GM23338 (cell line): ENCODE results near the gene CHD9NB. TPM values are rescaled to one million over a fixed set of nuclear protein-coding genes. Genes with fewer than 3 reads are reported as not detected.

Experiments
- ATAC-seq: fragments of 200-7000 bp; cut with Tn5 transposase; 3 replicates; pipeline ENCODE4 v1.9.1; 2020
- DNase-seq: peaks from one replicate; pipeline ENCODE4 v3.0.0-alpha.2; 2015; ENCODE audit warnings: low spot score
- H2AFZ ChIP-seq: fragments of 200-600 bp; sonication (generic); 2 replicates; pipeline ENCODE4 v1.8.0; 2016; ENCODE audit warnings: antibody characterized with exemption, mild to moderate bottlenecking, moderate library complexity
- H3F3A ChIP-seq: fragments of 200-600 bp; sonication (generic); replicated peaks from 2 replicates; pipeline ENCODE4 v1.8.0; 2017; ENCODE audit warnings: antibody characterized with exemption, mixed run types, low read depth
- H3K27ac ChIP-seq: fragments of 200-600 bp; sonication (generic); 2 replicates; pipeline ENCODE4 v1.6.1; 2016; ENCODE audit warnings: low read depth
- H3K27me3 ChIP-seq: fragments of 200-600 bp; sonication (generic); 2 replicates; pipeline ENCODE4 v1.8.0; 2016; ENCODE audit warnings: mild to moderate bottlenecking, mixed run types, moderate library complexity; ENCODE audit not compliant: insufficient read depth
- H3K36me3 ChIP-seq: fragments of 200-600 bp; sonication (generic); 2 replicates; pipeline ENCODE4 v1.8.0; 2016; ENCODE audit warnings: mild to moderate bottlenecking; ENCODE audit not compliant: insufficient read depth
- H3K4me1 ChIP-seq: fragments of 200-600 bp; sonication (generic); 2 replicates; pipeline ENCODE4 v1.8.0; 2016; ENCODE audit warnings: mild to moderate bottlenecking, moderate library complexity; ENCODE audit not compliant: insufficient read depth
- H3K4me2 ChIP-seq: fragments of 200-600 bp; sonication (generic); 2 replicates; pipeline ENCODE4 v1.7.1; 2017; ENCODE audit warnings: mixed run types
- H3K4me3 ChIP-seq: fragments of 200-600 bp; sonication (generic); 2 replicates; pipeline ENCODE4 v1.6.1; 2016; ENCODE audit warnings: mixed run types
- H3K79me2 ChIP-seq: fragments of 200-600 bp; sonication (generic); replicated peaks from 2 replicates; pipeline ENCODE4 v1.8.0; 2017; ENCODE audit warnings: mild to moderate bottlenecking; ENCODE audit not compliant: insufficient read depth
- H3K9me2 ChIP-seq: fragments of 200-600 bp; sonication (generic); 2 replicates; pipeline ENCODE4 v1.8.0; 2017; ENCODE audit not compliant: insufficient read depth
- H4K20me1 ChIP-seq: fragments of 200-600 bp; sonication (generic); replicated peaks from 2 replicates; pipeline ENCODE4 v1.8.0; 2017; ENCODE audit warnings: mild to moderate bottlenecking; ENCODE audit not compliant: insufficient read depth
- H3K27ac Mint-ChIP-seq: 2 replicates; pipeline ENCODE4 v1.8.0; 2020; ENCODE audit warnings: inconsistent platforms, mild to moderate bottlenecking, moderate library complexity, mixed read lengths
- H3K27me3 Mint-ChIP-seq: 3 replicates; pipeline ENCODE4 v1.8.0; 2022; ENCODE audit warnings: low read depth, mild to moderate bottlenecking, moderate library complexity, mixed read lengths, inconsistent platforms; ENCODE audit not compliant: insufficient read depth, poor library complexity
- H3K36me3 Mint-ChIP-seq: 3 replicates; pipeline ENCODE4 v1.8.0; 2021; ENCODE audit warnings: low read depth, mild to moderate bottlenecking, inconsistent platforms, moderate library complexity, mixed read lengths
- H3K4me1 Mint-ChIP-seq: 3 replicates; pipeline ENCODE4 v1.8.0; 2020; ENCODE audit warnings: mild to moderate bottlenecking, inconsistent platforms, mixed read lengths
- H3K4me3 Mint-ChIP-seq: 3 replicates; pipeline ENCODE4 v1.8.0; 2021; ENCODE audit warnings: moderate library complexity, mild to moderate bottlenecking, inconsistent platforms, mixed read lengths
- H3K9me3 Mint-ChIP-seq: 3 replicates; pipeline ENCODE4 v1.8.0; 2020; ENCODE audit warnings: moderate library complexity, mild to moderate bottlenecking, inconsistent platforms, mixed read lengths
- CREB1 ChIP-seq: fragments of 250-450 bp; sonication (Bioruptor Pico); IDR thresholded peaks from 2 replicates; pipeline ENCODE4 v1.5.0; 2020; ENCODE audit warnings: low read depth, mild to moderate bottlenecking, moderate library complexity
- CTCF ChIP-seq, 2 experiments: fragments of 200-600 bp in 1 of 2; sonication (generic) in 1 of 2; conservative IDR thresholded peaks; 2 replicates each; pipeline versions ENCODE4 v1.5.1 to v1.6.1; 2016 to 2017; ENCODE audit warnings: antibody characterized with exemption in 2 of 2, low read depth in 2 of 2, mild to moderate bottlenecking in 2 of 2, moderate library complexity in 1 of 2
- ETS1 ChIP-seq: IDR thresholded peaks from 2 replicates; pipeline ENCODE4 v1.6.1; 2016; ENCODE audit warnings: antibody characterized with exemption
- EZH2 ChIP-seq: fragments of 200-600 bp; sonication (generic); IDR thresholded peaks from one replicate; pipeline ENCODE4 v1.8.0; 2017; ENCODE audit warnings: antibody characterized with exemption, mild to moderate bottlenecking, low read depth; ENCODE audit not compliant: unreplicated experiment
- EZH2phosphoT487 ChIP-seq: fragments of 200-600 bp; sonication (generic); IDR thresholded peaks from one replicate; pipeline ENCODE4 v1.8.1; 2018; ENCODE audit warnings: antibody characterized with exemption; ENCODE audit not compliant: unreplicated experiment
- JUNB ChIP-seq: IDR thresholded peaks from one replicate; pipeline ENCODE4 v1.6.1; 2016; ENCODE audit warnings: antibody characterized with exemption; ENCODE audit not compliant: unreplicated experiment
- NANOG ChIP-seq: IDR thresholded peaks from 2 replicates; pipeline ENCODE4 v1.6.1; 2016; ENCODE audit warnings: antibody characterized with exemption, borderline replicate concordance
- POLR2AphosphoS5 ChIP-seq: IDR thresholded peaks from 2 replicates; pipeline ENCODE4 v1.6.1; 2016; ENCODE audit warnings: antibody characterized with exemption, low read depth
- STAT1 ChIP-seq: IDR thresholded peaks from one replicate; pipeline ENCODE4 v1.6.1; 2016; ENCODE audit warnings: antibody characterized with exemption; ENCODE audit not compliant: unreplicated experiment
- ZNF114 ChIP-seq: fragments of 250-450 bp; sonication (Bioruptor Pico); IDR thresholded peaks from 2 replicates; pipeline ENCODE4 v1.5.0; 2020; ENCODE audit warnings: mild to moderate bottlenecking, moderate library complexity
- ZNF331 ChIP-seq: fragments of 250-450 bp; sonication (Bioruptor Pico); IDR thresholded peaks from 2 replicates; pipeline ENCODE4 v1.5.0; 2020; ENCODE audit warnings: low read depth, mild to moderate bottlenecking, moderate library complexity
- polyA plus RNA-seq: library from polyadenylated mRNA; unstranded; fragments of >200 nt; fragmentation: Nextera tagmentation; extraction: Ambion mirVana; gene quantifications from 2 replicates; pipeline ENCODE4 v1.2.1, GENCODE V29; 2016
- total RNA-seq: library from RNA; depleted of rRNA; stranded (reverse); fragments of >200 nt; shearing (Covaris generic); gene quantifications from 2 replicates; pipeline ENCODE4 v1.2.3, GENCODE V29; 2014
- TF ChIP-seq, protein P1 (sequence below): IDR thresholded peaks from one replicate; pipeline ENCODE4 v1.6.1; 2018; ENCODE audit warnings: antibody characterized with exemption; ENCODE audit not compliant: unreplicated experiment
- TF ChIP-seq, protein P2 (sequence below): fragments of 250-450 bp; sonication (Bioruptor Pico); IDR thresholded peaks from 2 replicates; pipeline ENCODE4 v1.5.0; 2020; ENCODE audit warnings: mild to moderate bottlenecking, moderate library complexity

Gene CHD9NB
- total and polyA plus RNA-seq, 2 experiments from 2014 or later, result 1.7 to 4.2 TPM

DNA sequence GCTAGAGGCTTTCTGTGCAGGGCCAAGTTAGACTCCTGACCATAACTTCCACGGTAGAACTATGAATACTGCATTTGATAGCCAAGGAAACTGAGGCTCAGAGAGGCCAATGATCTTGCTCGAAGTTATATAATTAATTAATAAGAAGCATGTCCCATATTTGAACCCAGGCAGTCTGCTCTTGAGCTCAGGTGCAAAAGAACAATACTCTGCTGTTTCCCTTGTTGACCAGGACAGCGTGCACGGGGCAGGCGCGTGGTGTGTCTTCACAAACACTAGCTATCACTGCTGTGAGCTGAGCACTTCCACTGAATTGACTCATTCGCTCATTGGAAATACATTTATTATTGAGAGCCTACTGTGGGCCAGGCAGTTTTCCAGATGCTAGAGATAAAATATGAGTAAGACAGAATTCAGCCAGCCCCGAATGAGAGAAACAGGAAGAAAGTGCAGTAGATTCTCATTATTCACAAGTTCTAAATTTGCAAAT is 3.7 kb upstream of the CHD9NB start:
- no peaks in the 10 kb centered on the region; the same call in 2 of the 3 replicates for H3K36me3 Mint-ChIP-seq
- H3K79me2 ChIP-seq, result peaks cover 57% of the 10 kb centered on the region
- no peaks in the 10 kb centered on the region; the same call in 1 of the 2 replicates for H3F3A ChIP-seq
- no peaks in the 10 kb centered on the region; the same call in 1 of the 2 replicates for H4K20me1 ChIP-seq
- H3K27me3 ChIP-seq, result no peaks in the 10 kb centered on the region
- no peaks in the 10 kb centered on the region for H3K36me3 ChIP-seq
- DNase-seq, result no peak
- H3K27me3 Mint-ChIP-seq, result peaks cover 11% of the 10 kb centered on the region
- peaks cover 20% of the 10 kb centered on the region for H3K4me1 Mint-ChIP-seq
- no peaks in the 10 kb centered on the region for H3K9me2 ChIP-seq
- H3K27ac Mint-ChIP-seq, result no peak overlapping the region
- peak overlapping the region; percentile 74 for H3K4me2 ChIP-seq
- H3K4me3 Mint-ChIP-seq, result no peak overlapping the region
- no peak overlapping the region for H2AFZ ChIP-seq
- peak overlapping the region; percentile 10 for H3K27ac ChIP-seq
- TF ChIP-seq CREB1 (CRISPR knock-in tag), result no peak
- no peak for TF ChIP-seq POLR2AphosphoS5
- TF ChIP-seq EZH2, result no peak
- TF ChIP-seq, protein P1, sequence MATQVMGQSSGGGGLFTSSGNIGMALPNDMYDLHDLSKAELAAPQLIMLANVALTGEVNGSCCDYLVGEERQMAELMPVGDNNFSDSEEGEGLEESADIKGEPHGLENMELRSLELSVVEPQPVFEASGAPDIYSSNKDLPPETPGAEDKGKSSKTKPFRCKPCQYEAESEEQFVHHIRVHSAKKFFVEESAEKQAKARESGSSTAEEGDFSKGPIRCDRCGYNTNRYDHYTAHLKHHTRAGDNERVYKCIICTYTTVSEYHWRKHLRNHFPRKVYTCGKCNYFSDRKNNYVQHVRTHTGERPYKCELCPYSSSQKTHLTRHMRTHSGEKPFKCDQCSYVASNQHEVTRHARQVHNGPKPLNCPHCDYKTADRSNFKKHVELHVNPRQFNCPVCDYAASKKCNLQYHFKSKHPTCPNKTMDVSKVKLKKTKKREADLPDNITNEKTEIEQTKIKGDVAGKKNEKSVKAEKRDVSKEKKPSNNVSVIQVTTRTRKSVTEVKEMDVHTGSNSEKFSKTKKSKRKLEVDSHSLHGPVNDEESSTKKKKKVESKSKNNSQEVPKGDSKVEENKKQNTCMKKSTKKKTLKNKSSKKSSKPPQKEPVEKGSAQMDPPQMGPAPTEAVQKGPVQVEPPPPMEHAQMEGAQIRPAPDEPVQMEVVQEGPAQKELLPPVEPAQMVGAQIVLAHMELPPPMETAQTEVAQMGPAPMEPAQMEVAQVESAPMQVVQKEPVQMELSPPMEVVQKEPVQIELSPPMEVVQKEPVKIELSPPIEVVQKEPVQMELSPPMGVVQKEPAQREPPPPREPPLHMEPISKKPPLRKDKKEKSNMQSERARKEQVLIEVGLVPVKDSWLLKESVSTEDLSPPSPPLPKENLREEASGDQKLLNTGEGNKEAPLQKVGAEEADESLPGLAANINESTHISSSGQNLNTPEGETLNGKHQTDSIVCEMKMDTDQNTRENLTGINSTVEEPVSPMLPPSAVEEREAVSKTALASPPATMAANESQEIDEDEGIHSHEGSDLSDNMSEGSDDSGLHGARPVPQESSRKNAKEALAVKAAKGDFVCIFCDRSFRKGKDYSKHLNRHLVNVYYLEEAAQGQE, result no peak
- no peak for TF ChIP-seq NANOG
- TF ChIP-seq CTCF (conservative IDR thresholded peaks at IDR 0.05; ENCODE audit: low read depth in 2 of 2), result no peak
- TF ChIP-seq ETS1, result no peak
- TF ChIP-seq ZNF114 (CRISPR knock-in tag), result no peak
- no peak for TF ChIP-seq STAT1
- no peak for TF ChIP-seq EZH2phosphoT487
- TF ChIP-seq, protein P2, sequence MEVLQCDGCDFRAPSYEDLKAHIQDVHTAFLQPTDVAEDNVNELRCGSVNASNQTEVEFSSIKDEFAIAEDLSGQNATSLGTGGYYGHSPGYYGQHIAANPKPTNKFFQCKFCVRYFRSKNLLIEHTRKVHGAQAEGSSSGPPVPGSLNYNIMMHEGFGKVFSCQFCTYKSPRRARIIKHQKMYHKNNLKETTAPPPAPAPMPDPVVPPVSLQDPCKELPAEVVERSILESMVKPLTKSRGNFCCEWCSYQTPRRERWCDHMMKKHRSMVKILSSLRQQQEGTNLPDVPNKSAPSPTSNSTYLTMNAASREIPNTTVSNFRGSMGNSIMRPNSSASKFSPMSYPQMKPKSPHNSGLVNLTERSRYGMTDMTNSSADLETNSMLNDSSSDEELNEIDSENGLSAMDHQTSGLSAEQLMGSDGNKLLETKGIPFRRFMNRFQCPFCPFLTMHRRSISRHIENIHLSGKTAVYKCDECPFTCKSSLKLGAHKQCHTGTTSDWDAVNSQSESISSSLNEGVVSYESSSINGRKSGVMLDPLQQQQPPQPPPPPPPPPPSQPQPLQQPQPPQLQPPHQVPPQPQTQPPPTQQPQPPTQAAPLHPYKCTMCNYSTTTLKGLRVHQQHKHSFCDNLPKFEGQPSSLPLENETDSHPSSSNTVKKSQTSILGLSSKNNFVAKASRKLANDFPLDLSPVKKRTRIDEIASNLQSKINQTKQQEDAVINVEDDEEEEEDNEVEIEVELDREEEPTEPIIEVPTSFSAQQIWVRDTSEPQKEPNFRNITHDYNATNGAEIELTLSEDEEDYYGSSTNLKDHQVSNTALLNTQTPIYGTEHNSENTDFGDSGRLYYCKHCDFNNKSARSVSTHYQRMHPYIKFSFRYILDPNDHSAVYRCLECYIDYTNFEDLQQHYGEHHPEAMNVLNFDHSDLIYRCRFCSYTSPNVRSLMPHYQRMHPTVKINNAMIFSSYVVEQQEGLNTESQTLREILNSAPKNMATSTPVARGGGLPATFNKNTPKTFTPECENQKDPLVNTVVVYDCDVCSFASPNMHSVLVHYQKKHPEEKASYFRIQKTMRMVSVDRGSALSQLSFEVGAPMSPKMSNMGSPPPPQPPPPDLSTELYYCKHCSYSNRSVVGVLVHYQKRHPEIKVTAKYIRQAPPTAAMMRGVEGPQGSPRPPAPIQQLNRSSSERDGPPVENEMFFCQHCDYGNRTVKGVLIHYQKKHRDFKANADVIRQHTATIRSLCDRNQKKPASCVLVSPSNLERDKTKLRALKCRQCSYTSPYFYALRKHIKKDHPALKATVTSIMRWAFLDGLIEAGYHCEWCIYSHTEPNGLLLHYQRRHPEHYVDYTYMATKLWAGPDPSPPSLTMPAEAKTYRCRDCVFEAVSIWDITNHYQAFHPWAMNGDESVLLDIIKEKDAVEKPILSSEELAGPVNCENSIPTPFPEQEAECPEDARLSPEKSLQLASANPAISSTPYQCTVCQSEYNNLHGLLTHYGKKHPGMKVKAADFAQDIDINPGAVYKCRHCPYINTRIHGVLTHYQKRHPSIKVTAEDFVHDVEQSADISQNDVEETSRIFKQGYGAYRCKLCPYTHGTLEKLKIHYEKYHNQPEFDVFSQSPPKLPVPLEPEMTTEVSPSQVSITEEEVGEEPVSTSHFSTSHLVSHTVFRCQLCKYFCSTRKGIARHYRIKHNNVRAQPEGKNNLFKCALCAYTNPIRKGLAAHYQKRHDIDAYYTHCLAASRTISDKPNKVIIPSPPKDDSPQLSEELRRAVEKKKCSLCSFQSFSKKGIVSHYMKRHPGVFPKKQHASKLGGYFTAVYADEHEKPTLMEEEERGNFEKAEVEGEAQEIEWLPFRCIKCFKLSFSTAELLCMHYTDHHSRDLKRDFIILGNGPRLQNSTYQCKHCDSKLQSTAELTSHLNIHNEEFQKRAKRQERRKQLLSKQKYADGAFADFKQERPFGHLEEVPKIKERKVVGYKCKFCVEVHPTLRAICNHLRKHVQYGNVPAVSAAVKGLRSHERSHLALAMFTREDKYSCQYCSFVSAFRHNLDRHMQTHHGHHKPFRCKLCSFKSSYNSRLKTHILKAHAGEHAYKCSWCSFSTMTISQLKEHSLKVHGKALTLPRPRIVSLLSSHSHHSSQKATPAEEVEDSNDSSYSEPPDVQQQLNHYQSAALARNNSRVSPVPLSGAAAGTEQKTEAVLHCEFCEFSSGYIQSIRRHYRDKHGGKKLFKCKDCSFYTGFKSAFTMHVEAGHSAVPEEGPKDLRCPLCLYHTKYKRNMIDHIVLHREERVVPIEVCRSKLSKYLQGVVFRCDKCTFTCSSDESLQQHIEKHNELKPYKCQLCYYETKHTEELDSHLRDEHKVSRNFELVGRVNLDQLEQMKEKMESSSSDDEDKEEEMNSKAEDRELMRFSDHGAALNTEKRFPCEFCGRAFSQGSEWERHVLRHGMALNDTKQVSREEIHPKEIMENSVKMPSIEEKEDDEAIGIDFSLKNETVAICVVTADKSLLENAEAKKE (CRISPR knock-in tag), result no peak
- no peak for TF ChIP-seq ZNF331 (CRISPR knock-in tag)
- TF ChIP-seq JUNB, result no peak
- no peaks in the 10 kb centered on the region; the same call in 2 of the 3 replicates for H3K9me3 Mint-ChIP-seq
- ATAC-seq, result no peak
- peaks cover 22% of the 10 kb centered on the region for H3K4me1 ChIP-seq
- H3K4me3 ChIP-seq, result peak overlapping the region; percentile 73
